ENCODE results near the gene PARD6A.
A peak's percentile ranks its signal among the peaks of the same experiment; 100 is the strongest.

Gene PARD6A

DNA sequence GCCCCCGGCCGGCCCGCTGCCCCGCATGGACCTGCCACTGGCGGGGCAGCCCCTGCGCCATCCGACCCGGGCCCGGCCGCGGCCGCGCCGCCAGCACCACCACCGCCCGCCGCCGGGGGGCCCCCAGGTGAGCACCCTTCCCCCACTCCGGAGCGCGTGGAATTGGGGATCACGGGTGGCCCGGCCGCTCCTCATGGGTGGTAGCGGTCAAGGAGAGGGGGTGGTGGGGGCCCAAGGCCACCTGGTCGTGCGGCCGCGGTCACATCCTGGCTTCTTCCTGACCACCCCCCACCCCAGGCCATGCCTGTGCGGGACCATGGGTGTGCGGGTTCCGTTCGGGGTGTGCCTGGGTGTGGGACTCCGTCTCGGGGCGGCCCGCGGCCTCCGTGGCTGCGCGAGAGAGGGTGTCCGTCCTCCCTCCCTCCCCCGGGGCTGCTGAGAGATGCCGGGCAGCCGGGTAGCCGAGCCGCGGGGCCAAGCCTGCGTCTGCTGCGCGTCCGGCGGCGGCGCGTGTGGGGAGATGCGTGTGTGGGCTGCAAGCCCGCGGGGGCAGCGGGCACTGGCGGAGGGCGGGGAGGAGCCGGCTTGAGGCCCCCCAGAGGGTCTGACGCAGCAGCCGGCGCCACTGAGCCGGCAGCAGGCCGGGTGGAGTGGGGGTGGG is 7.5 kb upstream of the PARD6A start:
- peak in 2 of 10 donors; percentile 85 to 92 for DNase-seq
- intact Hi-C loops (cut with DNase I): no loop called here

DNA sequence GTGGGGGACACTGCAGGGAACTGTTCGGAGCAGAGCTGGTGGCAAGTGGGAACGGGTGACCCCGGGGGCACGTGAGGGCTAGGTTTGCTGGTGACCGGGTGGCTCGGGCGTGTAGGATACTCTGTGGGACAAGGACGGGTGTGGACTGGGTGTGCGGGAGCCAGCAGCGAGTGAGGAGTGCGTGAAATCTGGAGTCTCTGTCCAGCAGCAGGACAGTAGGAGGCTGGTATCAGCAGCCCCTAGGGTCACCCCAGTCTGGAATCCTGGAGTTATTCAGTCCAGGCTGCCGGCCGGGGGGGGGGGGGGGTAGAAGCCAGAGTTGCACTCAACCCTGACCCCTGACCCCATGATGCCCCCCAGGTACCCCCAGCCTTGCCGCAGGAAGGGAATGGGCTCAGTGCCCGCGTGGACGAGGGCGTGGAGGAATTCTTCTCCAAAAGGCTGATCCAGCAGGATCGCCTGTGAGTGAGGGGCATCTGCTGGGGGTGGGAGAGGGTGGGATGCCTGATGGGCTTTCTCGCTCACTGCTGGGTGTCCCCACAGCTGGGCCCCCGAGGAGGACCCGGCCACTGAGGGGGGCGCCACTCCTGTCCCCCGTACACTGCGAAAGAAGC is 6.9 kb upstream of the PARD6A start:
- DNase-seq: no peak
- intact Hi-C loops (cut with DNase I): no loop called here

GRCh38 chr16:67654403-67654911 is 6.3 kb upstream of the PARD6A start:
- peak in 3 of 10 donors; percentile 48 to 91 (median 86) for DNase-seq
- intact Hi-C loops (cut with DNase I): no loop called here

- intact Hi-C loops (cut with DNase I): no loop called here
- no peak for DNase-seq
These were observed 5.4 kb upstream of the PARD6A start for GRCh38 chr16:67655363-67655762.

DNA sequence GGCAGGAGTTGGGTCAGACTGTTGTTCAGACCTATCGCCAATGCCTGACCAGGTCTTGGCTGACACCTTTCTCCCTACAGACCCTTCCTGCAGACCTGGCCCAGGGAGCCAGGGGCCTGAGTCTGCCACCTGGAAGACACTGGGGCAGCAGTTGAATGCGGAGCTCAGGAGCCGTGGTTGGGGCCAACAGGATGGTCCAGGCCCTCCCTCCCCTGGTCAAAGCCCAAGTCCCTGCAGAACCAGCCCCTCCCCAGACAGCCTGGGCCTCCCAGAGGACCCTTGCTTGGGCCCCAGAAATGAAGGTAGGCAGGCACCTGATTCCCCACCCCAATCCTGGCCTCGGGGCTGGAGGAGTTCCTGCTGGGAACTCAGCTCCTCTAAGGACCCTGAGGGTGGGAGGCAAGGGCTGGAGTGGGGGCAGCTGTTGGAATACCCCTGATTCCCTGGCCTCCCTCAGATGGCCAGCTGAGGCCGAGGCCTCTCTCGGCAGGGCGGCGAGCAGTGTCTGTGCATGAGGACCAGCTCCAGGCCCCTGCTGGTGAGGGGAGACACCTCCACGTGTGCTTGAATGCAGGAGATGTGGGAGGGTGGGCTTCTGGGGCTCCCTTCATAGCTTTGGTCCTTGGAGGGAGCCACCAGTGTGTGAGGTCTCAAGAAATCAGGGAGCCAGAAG is 4.3 kb upstream of the PARD6A start:
- intact Hi-C loops (cut with DNase I): no loop called here
- peak in 3 of 10 donors; percentile 11 to 70 (median 50) for DNase-seq

DNA sequence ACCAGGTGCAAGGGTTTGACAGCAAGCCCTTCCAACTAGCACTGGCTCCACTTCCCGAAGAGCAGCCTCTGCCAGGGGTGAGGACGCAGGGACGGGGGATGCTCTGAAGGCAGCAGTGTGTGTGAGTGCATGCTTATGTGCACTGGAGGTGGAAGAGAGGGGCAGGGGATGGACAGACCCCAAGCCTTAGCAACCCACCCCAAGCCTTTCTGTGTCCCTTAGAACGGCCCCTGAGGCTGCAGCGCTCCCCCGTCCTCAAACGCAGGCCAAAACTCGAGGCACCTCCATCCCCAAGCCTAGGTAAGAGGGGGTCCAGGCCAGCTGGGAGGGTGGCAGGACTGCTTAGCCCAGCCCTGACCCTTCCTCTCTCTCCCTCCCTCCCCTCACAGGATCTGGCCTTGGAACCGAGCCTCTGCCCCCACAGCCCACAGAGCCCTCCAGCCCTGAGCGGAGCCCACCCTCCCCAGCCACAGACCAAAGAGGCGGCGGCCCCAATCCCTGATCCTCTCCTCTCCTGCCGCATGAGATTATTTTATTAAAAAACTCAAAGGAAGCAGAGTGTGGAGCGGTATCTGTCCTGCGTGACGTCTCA is 3.6 kb upstream of the PARD6A start:
- intact Hi-C loops (cut with DNase I): no loop called here
- no peak for DNase-seq

GRCh38 chr16:67657751-67658518 is 2.8 kb upstream of the PARD6A start:
- DNase-seq: peak in 1 of 10 donors; percentile 61
- intact Hi-C loops (cut with DNase I): no loop called here

DNA sequence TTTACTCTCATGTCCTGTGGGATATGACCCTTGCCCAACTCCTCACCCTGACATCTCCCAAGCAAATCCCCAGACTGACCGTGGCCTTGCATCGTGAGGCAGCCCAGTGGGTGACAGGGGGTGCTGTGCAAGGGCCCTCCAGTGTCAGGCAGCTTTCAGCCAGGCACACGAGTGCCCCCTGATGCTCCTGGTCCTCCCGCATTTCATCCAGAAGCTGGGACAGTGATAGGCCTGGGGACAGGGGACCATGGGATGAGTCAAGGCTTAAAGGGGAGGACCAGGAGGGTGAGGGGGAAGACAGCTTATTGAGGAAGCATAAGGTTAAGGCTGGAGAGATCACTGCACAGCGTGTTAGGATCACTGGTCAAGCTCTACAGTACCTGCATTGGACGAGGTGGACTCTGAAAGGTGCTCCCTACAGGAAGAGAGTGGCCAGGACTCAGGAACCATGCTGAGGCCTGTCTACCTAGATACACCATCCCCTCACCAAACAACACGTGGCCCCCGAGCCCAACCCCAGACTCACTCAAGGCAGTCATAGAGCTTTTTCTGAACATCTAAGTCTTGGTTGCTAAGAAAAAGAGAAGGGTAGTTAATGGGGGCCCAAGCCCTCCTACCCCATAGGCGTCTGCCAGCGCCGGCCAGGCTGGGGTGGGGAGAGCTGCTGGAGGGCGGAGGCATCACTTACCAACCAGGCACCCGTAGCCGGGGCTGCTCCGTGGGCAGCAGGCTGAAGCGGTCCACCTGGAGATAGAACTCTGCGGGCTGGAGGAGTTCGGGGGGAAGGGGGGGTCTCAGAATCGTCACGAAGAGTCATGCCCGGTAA is 1.7 kb upstream of the PARD6A start:
- DNase-seq: peak in 1 of 10 donors; percentile 78
- intact Hi-C loops (cut with DNase I): no loop called here

DNA sequence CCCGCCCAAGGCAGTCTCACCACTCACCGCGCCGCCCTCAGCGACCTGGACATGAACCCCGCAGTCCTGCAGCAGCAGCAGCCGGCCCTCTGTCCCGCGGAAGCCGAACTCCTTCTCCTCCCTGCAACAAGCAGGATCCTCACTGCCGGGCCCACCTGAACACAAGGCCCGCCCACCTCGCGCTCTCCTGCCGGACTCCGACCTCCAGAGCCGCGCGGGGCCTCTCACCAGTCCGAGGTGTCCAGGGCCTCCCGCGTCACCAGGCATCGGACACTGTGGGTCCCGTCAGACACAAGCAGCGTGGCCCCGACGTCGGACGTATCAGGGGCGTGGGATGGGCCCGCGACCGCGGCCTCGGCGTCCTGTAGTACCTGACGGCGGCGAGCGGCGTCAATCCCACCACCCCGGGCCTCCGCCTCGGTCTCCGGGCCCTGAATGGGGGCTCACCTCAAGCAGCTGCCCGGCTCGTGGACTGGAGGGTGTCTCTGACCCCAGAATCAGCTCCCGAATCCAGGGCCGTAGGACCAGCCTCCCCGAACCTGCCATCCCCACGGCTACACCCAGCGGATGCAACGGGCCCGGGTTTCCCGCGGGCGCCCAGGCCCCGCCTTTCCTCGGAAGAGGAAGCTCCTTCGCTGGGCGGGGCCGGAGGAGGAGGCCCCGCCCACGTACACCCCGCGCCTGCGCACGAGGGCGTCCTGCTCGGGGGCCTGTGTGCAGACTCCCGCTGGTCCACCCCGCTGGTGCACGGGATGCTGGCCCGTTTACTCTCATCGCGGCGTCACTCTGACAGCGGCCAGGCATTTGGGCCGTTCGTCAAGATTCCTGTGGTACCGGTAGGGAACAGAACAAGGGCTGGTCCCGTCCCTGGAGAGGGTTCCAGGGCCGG is 841 bp upstream of the PARD6A start, which contains the start of gene ACD:
ACD (minus strand) TSS at position 586 of the 889 bp plus-strand sequence; CDS start at position 546, 40 bp downstream.
- intact Hi-C loops (cut with DNase I): loop anchor here (1.0 to 10.0 kb wide), 2 partner anchors 98 to 185 kb away; partner anchors contain the start of genes CENPT, CTCF, NUTF2 and THAP11
- peak; percentile 85 to 99 (median 92) for DNase-seq

GRCh38 chr16:67661101-67661761 is 471 bp downstream of the PARD6A start:
- DNase-seq: peak in 1 of 10 donors; percentile 85

GRCh38 chr16:67661886-67662652 is 1.3 kb downstream of the PARD6A start:
- peak in 1 of 10 donors; percentile 75 for DNase-seq
- intact Hi-C loops (cut with DNase I): loop anchor here (10.0 kb wide), 1 partner anchor 183 kb away; the partner anchor contains the start of genes CENPT, NUTF2 and THAP11

More at GRCh38 chr16:67661101-67661761, 471 bp downstream of the PARD6A start:
- intact Hi-C loops (cut with DNase I): loop anchor here (10.0 kb wide), 1 partner anchor 184 kb away; the partner anchor contains the start of genes CENPT, NUTF2 and THAP11

- no peak for DNase-seq
- intact Hi-C loops (cut with DNase I): loop anchor here (10.0 kb wide), 1 partner anchor 182 kb away; the partner anchor contains the start of genes CENPT, NUTF2 and THAP11
These were observed 1.9 kb downstream of the PARD6A start for GRCh38 chr16:67662653-67663010.

- peak in 3 of 10 donors; percentile 56 to 92 (median 85) for DNase-seq
- intact Hi-C loops (cut with DNase I): loop anchor here (10.0 kb wide), 1 partner anchor 181 kb away; the partner anchor contains the start of genes CENPT, NUTF2 and THAP11
These were observed 2.6 kb downstream of the PARD6A start for GRCh38 chr16:67663151-67663876.

DNA sequence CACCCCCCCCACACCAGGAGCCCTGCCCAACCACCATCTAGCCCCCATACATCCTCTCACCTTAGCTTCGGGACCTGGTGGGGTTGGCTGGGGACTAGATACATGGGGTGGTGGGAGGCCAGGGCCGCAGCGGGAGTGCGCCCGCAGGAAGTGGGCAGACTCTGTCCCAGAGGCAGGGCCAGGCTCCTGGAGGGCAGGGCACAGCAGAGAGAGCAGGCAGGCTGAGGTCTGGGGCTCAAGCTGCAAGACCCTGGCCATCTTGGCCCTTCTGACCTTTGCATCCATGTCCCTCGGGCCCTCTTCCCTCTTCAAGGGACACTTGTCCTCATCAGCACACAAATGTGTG is 3.1 kb downstream of the PARD6A start:
- intact Hi-C loops (cut with DNase I): loop anchor here (10.0 kb wide), 1 partner anchor 181 kb away; the partner anchor contains the start of genes CENPT, NUTF2 and THAP11
- no peak for DNase-seq

DNA sequence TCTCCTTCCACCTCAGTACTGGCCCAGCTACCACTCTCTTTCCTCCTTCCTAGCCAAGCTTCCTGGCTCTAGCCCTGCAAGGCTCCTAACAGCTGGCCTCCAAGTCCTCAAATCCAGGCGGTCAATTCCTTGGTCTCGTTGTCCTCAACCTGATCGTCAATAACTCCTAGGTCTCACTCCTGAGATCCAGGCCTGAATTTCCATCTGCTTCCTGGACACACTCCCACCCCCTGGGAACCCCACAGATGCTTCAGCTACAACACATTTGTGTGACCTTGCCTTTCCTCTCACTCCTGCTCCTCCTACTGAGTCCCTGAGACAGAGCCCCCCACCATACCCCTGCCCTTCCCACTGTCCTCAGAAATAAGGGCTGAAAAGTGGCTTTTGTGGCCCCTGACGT is 3.5 kb downstream of the PARD6A start:
- DNase-seq: no peak
- intact Hi-C loops (cut with DNase I): loop anchor here (10.0 kb wide), 1 partner anchor 181 kb away; the partner anchor contains the start of genes CENPT, NUTF2 and THAP11

DNA sequence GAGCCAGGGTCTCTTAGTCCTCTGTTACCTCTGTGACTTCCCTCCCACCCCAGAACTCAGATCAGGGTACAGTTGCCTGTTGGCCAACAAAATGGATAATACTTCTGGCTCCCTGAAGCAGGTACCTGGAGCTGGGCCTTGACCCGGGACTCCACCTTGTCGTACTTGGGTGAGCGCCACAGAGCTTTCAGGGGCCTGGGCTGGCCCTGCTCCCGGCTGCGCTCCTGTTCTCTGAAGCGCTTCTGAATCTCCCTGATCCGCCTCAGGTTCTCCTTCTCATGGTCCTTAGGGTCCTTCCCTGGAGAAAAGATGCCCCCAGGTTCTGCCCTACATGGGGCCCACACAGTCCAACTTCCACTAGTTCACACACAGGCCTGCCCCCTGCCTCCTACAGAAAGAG is 4.1 kb downstream of the PARD6A start:
- intact Hi-C loops (cut with DNase I): loop anchor here (5.0 to 10.0 kb wide), 2 partner anchors 57 to 180 kb away; partner anchors contain the start of genes CENPT, NUTF2 and THAP11
- no peak for DNase-seq

All from posterior cingulate gyrus (tissue), 11 donors.